ENCODE measurements around the gene GDPD5. TPM values are rescaled to one million over a fixed set of nuclear protein-coding genes. Genes with fewer than 3 reads are reported as not detected.

Gene GDPD5
- total and polyA plus RNA-seq, 2 donors (not counting 1 experiment from before 2014, with no cell fraction given) = 59.1 to 102 TPM

DNA sequence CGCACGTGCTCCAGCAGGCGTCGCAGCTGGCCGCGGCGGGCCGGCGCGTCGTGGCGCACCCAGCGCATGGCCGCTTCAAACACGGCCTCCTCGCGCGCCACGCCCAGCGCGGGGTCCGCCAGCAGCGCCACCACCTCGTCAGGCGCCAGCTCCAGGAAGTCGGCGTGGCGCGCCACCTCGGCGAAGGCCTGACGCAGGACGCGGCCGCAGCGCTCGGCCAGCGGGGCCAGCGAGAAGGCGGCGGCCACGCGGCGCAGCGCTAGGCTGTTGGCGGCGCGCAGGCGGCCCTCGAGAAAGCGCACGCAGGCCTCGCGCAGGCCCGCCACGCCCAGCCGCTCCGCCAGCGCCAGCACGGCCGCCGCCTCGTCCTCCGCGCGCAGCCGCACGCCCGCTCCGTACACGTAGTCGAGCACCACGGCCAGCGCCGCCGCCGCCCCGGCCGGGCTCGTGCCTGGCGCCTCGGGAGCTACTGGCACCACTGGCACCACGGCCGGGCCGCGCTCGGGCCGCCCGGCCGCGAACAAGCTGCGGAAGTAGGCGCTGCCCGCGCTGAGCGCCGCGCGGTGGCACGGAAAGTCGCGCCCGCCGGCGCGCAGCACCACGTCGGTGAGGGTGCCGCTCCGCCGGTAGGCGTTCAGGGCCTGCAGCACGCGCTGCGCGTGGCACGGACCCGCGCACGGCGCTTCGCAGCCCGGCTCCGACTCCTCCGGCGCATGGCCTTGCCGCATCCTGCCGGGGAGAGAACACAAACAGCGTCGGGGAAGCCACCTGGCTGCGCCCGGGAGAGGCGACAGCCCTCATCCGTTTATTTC lies 95.6 kb downstream of the GDPD5 start:
- Mint-ChIP-seq H3K4me1 (peaks cover 26% of the 10 kb centered on the region), H3K9me3 (ENCODE audit: insufficient read depth) (no peaks in the 10 kb centered on the region), H3K27ac (peak overlapping the region; percentile 71), H3K4me3 (peak overlapping the region; percentile 85), H3K27me3 (peaks cover 48% of the 10 kb centered on the region)
- Histone ChIP-seq H3K36me3 (replicated peaks in 1 of 2; ENCODE audit: control extremely low read depth in 1 of 2, control insufficient read depth in 1 of 2, extremely low read depth in 1 of 2, insufficient read depth in 2 of 2, low read length in 1 of 2) (no peaks in the 10 kb centered on the region), H3K4me2 (replicated peaks; ENCODE audit: low read depth, low read length, poor library complexity, severe bottlenecking) (peak overlapping the region; percentile 80), H2AFZ (ENCODE audit: insufficient read depth, low read depth, low read length, poor library complexity, severe bottlenecking) (peak overlapping the region; percentile 37), H3K27me3 (replicated peaks in 1 of 4; ENCODE audit: control extremely low read depth in 1 of 4, control insufficient read depth in 3 of 4, insufficient read depth in 4 of 4, low read length in 3 of 4) (peaks cover 0 to 63% (median 28%) of the 10 kb centered on the region in 4 experiments), H3K9me3 (ENCODE audit: control extremely low read depth in 1 of 3, control insufficient read depth in 2 of 3, insufficient read depth in 1 of 3, low read length in 2 of 3) (peaks cover 0 to 11% (median 0%) of the 10 kb centered on the region in 3 donors), H3K4me3 (ENCODE audit: control extremely low read depth in 1 of 5, extremely low read depth in 1 of 5, insufficient read depth in 1 of 5, low read depth in 2 of 5, low read length in 4 of 5) (peak overlapping the region in 3 of 5 experiments; percentile 41 to 56 (median 43)), H3K79me2 (ENCODE audit: control insufficient read depth, insufficient read depth, low read length) (no peaks in the 10 kb centered on the region), H3K27ac (ENCODE audit: low read length in 2 of 2) (no peak overlapping the region), H4K20me1 (ENCODE audit: control insufficient read depth, insufficient read depth, low read length, poor library complexity, severe bottlenecking) (no peaks in the 10 kb centered on the region), H3K9ac (ENCODE audit: low read length) (peak overlapping the region; percentile 47), H3K4me1 (ENCODE audit: control insufficient read depth in 2 of 2, insufficient read depth in 2 of 2, low read length in 2 of 2) (peaks cover 22 to 28% of the 10 kb centered on the region in 2 donors)
- TF ChIP-seq EZH2 (IDR thresholded peaks at IDR 0.05; ENCODE audit: borderline replicate concordance, insufficient read depth, low read depth, low read length, poor library complexity, severe bottlenecking) = peak; percentile 37
- no peak for TF ChIP-seq CTCF (IDR thresholded peaks at IDR 0.05)
- 3% methylated on average over 134 of the region's 134 CpGs for WGBS (ENCODE audit: insufficient coverage)
- intact Hi-C loops (cut with micrococcal nuclease) = loop anchor here (2.0 kb wide), 1 partner anchor 29 kb away; no protein-coding TSS in a partner anchor
- peak; percentile 64 for ATAC-seq (ENCODE audit: low read depth)
- CTCF ChIA-PET = interaction anchor here (1.1 to 1.6 kb wide), 3 partner anchors 10 to 30 kb away, joined by 3 to 5 read pairs (median 4); no protein-coding TSS in a partner anchor
- DNase-seq = peak; percentile 77
- POLR2A ChIA-PET = interaction anchor here (1.0 kb wide), 1 partner anchor 339 kb away, joined by 8 read pairs; no protein-coding TSS in a partner anchor

DNA sequence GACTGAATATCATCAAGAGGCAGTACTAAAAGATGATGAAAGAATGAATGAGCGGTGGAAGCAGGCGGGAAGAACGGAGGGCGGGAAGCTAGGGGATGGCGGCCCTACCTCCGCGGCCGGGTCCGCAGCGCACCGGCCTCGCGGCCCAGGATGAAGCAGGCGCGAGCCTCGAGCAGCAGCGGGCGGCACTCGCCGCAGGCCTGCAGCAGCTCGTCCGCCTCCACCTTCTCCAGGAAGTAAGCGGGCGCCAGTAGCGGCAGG lies 96.2 kb downstream of the GDPD5 start:
- Histone ChIP-seq H3K27ac (ENCODE audit: low read length in 2 of 2) (no peak overlapping the region), H3K79me2 (ENCODE audit: control insufficient read depth, insufficient read depth, low read length) (no peaks in the 10 kb centered on the region), H4K20me1 (ENCODE audit: control insufficient read depth, insufficient read depth, low read length, poor library complexity, severe bottlenecking) (no peaks in the 10 kb centered on the region), H2AFZ (ENCODE audit: insufficient read depth, low read depth, low read length, poor library complexity, severe bottlenecking) (peak overlapping the region; percentile 37), H3K4me1 (ENCODE audit: control insufficient read depth in 2 of 2, insufficient read depth in 2 of 2, low read length in 2 of 2) (peaks cover 22 to 28% of the 10 kb centered on the region in 2 donors), H3K9ac (ENCODE audit: low read length) (no peak overlapping the region), H3K4me3 (ENCODE audit: control extremely low read depth in 1 of 5, extremely low read depth in 1 of 5, insufficient read depth in 1 of 5, low read depth in 2 of 5, low read length in 4 of 5) (peak overlapping the region in 1 of 5 experiments; percentile 56), H3K9me3 (ENCODE audit: control extremely low read depth in 1 of 3, control insufficient read depth in 2 of 3, insufficient read depth in 1 of 3, low read length in 2 of 3) (peaks cover 0 to 11% (median 0%) of the 10 kb centered on the region in 3 donors), H3K36me3 (replicated peaks in 1 of 2; ENCODE audit: control extremely low read depth in 1 of 2, control insufficient read depth in 1 of 2, extremely low read depth in 1 of 2, insufficient read depth in 2 of 2, low read length in 1 of 2) (no peaks in the 10 kb centered on the region), H3K4me2 (replicated peaks; ENCODE audit: low read depth, low read length, poor library complexity, severe bottlenecking) (peak overlapping the region; percentile 80), H3K27me3 (replicated peaks in 1 of 4; ENCODE audit: control extremely low read depth in 1 of 4, control insufficient read depth in 3 of 4, insufficient read depth in 4 of 4, low read length in 3 of 4) (peaks cover 0 to 63% (median 28%) of the 10 kb centered on the region in 4 experiments)
- CTCF ChIA-PET = interaction anchor here (1.1 to 1.6 kb wide), 2 partner anchors 15 to 29 kb away, joined by 4 to 5 read pairs; no protein-coding TSS in a partner anchor
- DNase-seq = no peak
- Mint-ChIP-seq H3K27ac (peak overlapping the region; percentile 51), H3K4me3 (peak overlapping the region; percentile 83), H3K27me3 (peaks cover 48% of the 10 kb centered on the region), H3K9me3 (ENCODE audit: insufficient read depth) (no peaks in the 10 kb centered on the region), H3K4me1 (peaks cover 26% of the 10 kb centered on the region)
- 35% methylated on average over 25 of the region's 25 CpGs for WGBS (ENCODE audit: insufficient coverage)
- no peak for TF ChIP-seq EZH2 (IDR thresholded peaks at IDR 0.05; ENCODE audit: borderline replicate concordance, insufficient read depth, low read depth, low read length, poor library complexity, severe bottlenecking)
- TF ChIP-seq CTCF (IDR thresholded peaks at IDR 0.05) = no peak
- intact Hi-C loops (cut with micrococcal nuclease) = no loop called here
- no peak for ATAC-seq (ENCODE audit: low read depth)
- POLR2A ChIA-PET = interaction anchor here (1.0 kb wide), 1 partner anchor 340 kb away, joined by 8 read pairs; no protein-coding TSS in a partner anchor
